SK-N-SH treated with all-trans-retinoic acid at 6 μM for 48 hours (cell line): ENCODE measurements around the gene COPZ2.

Experiments used
- ATAC-seq: fragments of 200-7000 bp; cut with Tn5 transposase; 3 replicates; pipeline ENCODE4 v1.9.1; 2020; ENCODE audit warnings: mild to moderate bottlenecking, moderate library complexity
- ARNTL ChIP-seq: fragments of 450-650 bp; formaldehyde crosslinking; IDR thresholded peaks from 2 replicates; pipeline ENCODE4 v1.5.0; 2020; ENCODE audit warnings: low read depth, mild to moderate bottlenecking, moderate library complexity, borderline replicate concordance
- BACH2 ChIP-seq: fragments of 250-450 bp; sonication (Bioruptor Pico); IDR thresholded peaks from 2 replicates; pipeline ENCODE4 v1.9.0; 2021; ENCODE audit warnings: mild to moderate bottlenecking, borderline replicate concordance
- CREB5 ChIP-seq: fragments of 250-450 bp; sonication (Bioruptor Pico); IDR thresholded peaks from 2 replicates; pipeline ENCODE4 v1.5.1; 2020; ENCODE audit warnings: low read depth, mild to moderate bottlenecking, moderate library complexity
- CSDC2 ChIP-seq: fragments of 250-450 bp; sonication (Bioruptor Pico); IDR thresholded peaks from 2 replicates; pipeline ENCODE4 v1.5.0; 2020; ENCODE audit warnings: mild to moderate bottlenecking, moderate library complexity
- CSRNP3 ChIP-seq: fragments of 250-450 bp; sonication (Bioruptor Pico); IDR thresholded peaks from 2 replicates; pipeline ENCODE4 v1.5.1; 2021; ENCODE audit warnings: mild to moderate bottlenecking, moderate library complexity
- ESRRG ChIP-seq: fragments of 250-450 bp; sonication (Bioruptor Pico); IDR thresholded peaks from 2 replicates; pipeline ENCODE4 v1.6.1; 2021; ENCODE audit warnings: mild to moderate bottlenecking
- ISL1 ChIP-seq: fragments of 250-450 bp; sonication (Bioruptor Pico); IDR thresholded peaks from 2 replicates; pipeline ENCODE4 v2.1.2; 2022; ENCODE audit warnings: mild to moderate bottlenecking, moderate library complexity
- OSR1 ChIP-seq: fragments of 250-450 bp; sonication (Bioruptor Pico); IDR thresholded peaks from 2 replicates; pipeline ENCODE4 v1.8.0; 2022; ENCODE audit warnings: moderate library complexity, mild to moderate bottlenecking, inconsistent platforms
- PATZ1 ChIP-seq: fragments of 250-450 bp; sonication (Bioruptor Pico); IDR thresholded peaks from 2 replicates; pipeline ENCODE4 v1.8.0; 2020; ENCODE audit warnings: mild to moderate bottlenecking, moderate library complexity, borderline replicate concordance
- POU6F1 ChIP-seq: fragments of 250-450 bp; sonication (Bioruptor Pico); IDR thresholded peaks from 2 replicates; pipeline ENCODE4 v1.8.0; 2021; ENCODE audit warnings: low read depth, mild to moderate bottlenecking, moderate library complexity, borderline replicate concordance
- PPARA ChIP-seq: fragments of 250-450 bp; sonication (Bioruptor Pico); IDR thresholded peaks from 2 replicates; pipeline ENCODE4 v1.5.0; 2020; ENCODE audit warnings: mild to moderate bottlenecking, borderline replicate concordance
- RARB ChIP-seq: fragments of 250-450 bp; sonication (Bioruptor Pico); IDR thresholded peaks from 2 replicates; pipeline ENCODE4 v1.8.0; 2021; ENCODE audit warnings: mild to moderate bottlenecking, moderate library complexity
- SNAI2 ChIP-seq: fragments of 250-450 bp; sonication (Bioruptor Pico); IDR thresholded peaks from 2 replicates; pipeline ENCODE4 v1.5.0; 2020; ENCODE audit warnings: mild to moderate bottlenecking, moderate library complexity
- TCF4 ChIP-seq: fragments of 250-450 bp; sonication (Bioruptor Pico); IDR thresholded peaks from 2 replicates; pipeline ENCODE4 v1.8.0; 2021; ENCODE audit warnings: mild to moderate bottlenecking, moderate library complexity, borderline replicate concordance
- TOX ChIP-seq: fragments of 250-450 bp; sonication (Bioruptor Pico); IDR thresholded peaks from 2 replicates; pipeline ENCODE4 v1.8.0; 2021; ENCODE audit warnings: mild to moderate bottlenecking, moderate library complexity, borderline replicate concordance
- TSHZ2 ChIP-seq: fragments of 250-450 bp; sonication (Bioruptor Pico); IDR thresholded peaks from 2 replicates; pipeline ENCODE4 v1.5.0; 2020; ENCODE audit warnings: mild to moderate bottlenecking, moderate library complexity
- ZC3H10 ChIP-seq: fragments of 250-450 bp; sonication (Bioruptor Pico); IDR thresholded peaks from 2 replicates; pipeline ENCODE4 v1.5.1; 2021; ENCODE audit warnings: mild to moderate bottlenecking, moderate library complexity
- ZFP3 ChIP-seq: fragments of 250-450 bp; sonication (Bioruptor Pico); IDR thresholded peaks from 2 replicates; pipeline ENCODE4 v1.5.0; 2020; ENCODE audit warnings: mild to moderate bottlenecking, moderate library complexity
- ZFP30 ChIP-seq: fragments of 450-650 bp; formaldehyde crosslinking; IDR thresholded peaks from 2 replicates; pipeline ENCODE4 v1.5.0; 2022; ENCODE audit warnings: mild to moderate bottlenecking, moderate library complexity
- ZNF565 ChIP-seq: fragments of 450-650 bp; formaldehyde crosslinking; conservative IDR thresholded peaks from 2 replicates; pipeline ENCODE4 v1.5.0; 2020; ENCODE audit warnings: low read depth, mild to moderate bottlenecking, moderate library complexity
- ZNF70 ChIP-seq: fragments of 450-650 bp; formaldehyde crosslinking; IDR thresholded peaks from 2 replicates; pipeline ENCODE4 v1.5.0; 2020; ENCODE audit warnings: mild to moderate bottlenecking, moderate library complexity
- ZNF8 ChIP-seq: fragments of 450-650 bp; formaldehyde crosslinking; IDR thresholded peaks from 2 replicates; pipeline ENCODE4 v1.5.0; 2020; ENCODE audit warnings: mild to moderate bottlenecking, moderate library complexity

COPZ2 gene

GRCh38 chr17:47998044-47998443 lies 39.6 kb downstream of the COPZ2 start:
- no peak for TF ChIP-seq CSRNP3
- TF ChIP-seq BACH2, result no peak
- no peak for TF ChIP-seq ZFP30 (CRISPR knock-in tag)
- no peak for TF ChIP-seq ZNF565 (CRISPR knock-in tag)
- no peak for TF ChIP-seq ZNF8 (CRISPR knock-in tag)
- TF ChIP-seq TCF4 (CRISPR knock-in tag), result no peak
- no peak for TF ChIP-seq ZC3H10 (CRISPR knock-in tag)
- no peak for TF ChIP-seq ARNTL (CRISPR knock-in tag)
- no peak for TF ChIP-seq TOX (CRISPR knock-in tag)
- TF ChIP-seq TSHZ2 (CRISPR knock-in tag), result no peak
- no peak for TF ChIP-seq SNAI2
- TF ChIP-seq OSR1 (CRISPR knock-in tag), result no peak
- no peak for TF ChIP-seq PPARA (CRISPR knock-in tag)
- TF ChIP-seq POU6F1 (CRISPR knock-in tag), result no peak
- no peak for TF ChIP-seq ZNF70
- TF ChIP-seq CSDC2 (CRISPR knock-in tag), result no peak
- TF ChIP-seq CREB5 (CRISPR knock-in tag), result no peak
- TF ChIP-seq, all 23 proteins: peak for 0
- ATAC-seq, result no peak

- no peak for TF ChIP-seq ISL1
- TF ChIP-seq PATZ1 (CRISPR knock-in tag), result no peak
- no peak for TF ChIP-seq TCF4 (CRISPR knock-in tag)
- TF ChIP-seq CSRNP3, result no peak
- no peak for TF ChIP-seq SNAI2
- no peak for ATAC-seq
These were observed 40.0 kb downstream of the COPZ2 start for GRCh38 chr17:47997586-47997985.

GRCh38 chr17:47996201-47996600 lies 41.4 kb downstream of the COPZ2 start:
- ATAC-seq, result no peak; the same call in 2 of the 3 replicates
- no peak for TF ChIP-seq ZNF565 (CRISPR knock-in tag)
- no peak for TF ChIP-seq ZNF8 (CRISPR knock-in tag)
- no peak for TF ChIP-seq RARB (CRISPR knock-in tag)
- no peak for TF ChIP-seq ZFP30 (CRISPR knock-in tag)
- TF ChIP-seq SNAI2, result no peak
- no peak for TF ChIP-seq PATZ1 (CRISPR knock-in tag)
- no peak for TF ChIP-seq ESRRG
- TF ChIP-seq ISL1, result no peak
- TF ChIP-seq ZNF70, result no peak
- peak; percentile 62; the same call in 1 of the 2 replicates for TF ChIP-seq TCF4 (CRISPR knock-in tag)
- no peak for TF ChIP-seq ZFP3 (CRISPR knock-in tag)
- no peak for TF ChIP-seq CSRNP3
- no peak for TF ChIP-seq BACH2
